Mesodermal cell (in vitro differentiated cells): ENCODE results near the gene ZNF692.

Experiments
- H3K27ac ChIP-seq: 2 replicates; pipeline ENCODE4 v1.7.0; 2013; ENCODE audit warnings: mild to moderate bottlenecking, low read depth, low read length, moderate library complexity; ENCODE audit not compliant: severe bottlenecking
- H3K36me3 ChIP-seq: 2 replicates; pipeline ENCODE4 v1.7.1; 2013; ENCODE audit warnings: mild to moderate bottlenecking, low read length, moderate library complexity; ENCODE audit not compliant: control insufficient read depth, insufficient read depth
- H3K4me1 ChIP-seq: one replicate; pipeline ENCODE4 v1.7.1; 2013; ENCODE audit warnings: mild to moderate bottlenecking, low read length; ENCODE audit not compliant: insufficient read depth, control insufficient read depth, poor library complexity, severe bottlenecking
- H3K4me3 ChIP-seq: 2 replicates; pipeline ENCODE4 v1.7.0; 2013; ENCODE audit warnings: low read length, control low read depth, mild to moderate bottlenecking; ENCODE audit not compliant: insufficient read depth, poor library complexity, severe bottlenecking; ENCODE audit errors: extremely low read depth
- H3K9me3 ChIP-seq: 2 replicates; pipeline ENCODE4 v1.7.1; 2013; ENCODE audit warnings: mild to moderate bottlenecking, low read length, moderate library complexity; ENCODE audit not compliant: control insufficient read depth
- WGBS, 2 experiments: methylation state at CpG; one replicate each; pipeline ENCODE4 v1.1.5; 2013; ENCODE audit warnings: missing lambda C conversion rate in 2 of 2; ENCODE audit not compliant: insufficient coverage in 2 of 2; 5-methylcytosine and 5-hydroxymethylcytosine counted together

Gene ZNF692

GRCh38 chr1:248824301-248824700 lies 34.6 kb downstream of the ZNF692 start:
- Histone ChIP-seq H3K36me3 (peaks cover 52% of the 10 kb centered on the region), H3K9me3 (no peaks in the 10 kb centered on the region), H3K27ac (no peak overlapping the region), H3K4me3 (no peak overlapping the region), H3K4me1 (peaks cover 42% of the 10 kb centered on the region)
- WGBS, 2 experiments = 100% methylated on average over 1 of the region's 1 CpG; no CpG with 5 or more reads in 1 of the 2 experiments

GRCh38 chr1:248823517-248824001 lies 35.3 kb downstream of the ZNF692 start:
- Histone ChIP-seq H3K27ac (no peak overlapping the region), H3K9me3 (no peaks in the 10 kb centered on the region), H3K4me1 (peaks cover 42% of the 10 kb centered on the region), H3K36me3 (peaks cover 59% of the 10 kb centered on the region), H3K4me3 (no peak overlapping the region)
- 89 to 90% methylated on average over 2 of the region's 2 CpGs for WGBS, 2 experiments

DNA sequence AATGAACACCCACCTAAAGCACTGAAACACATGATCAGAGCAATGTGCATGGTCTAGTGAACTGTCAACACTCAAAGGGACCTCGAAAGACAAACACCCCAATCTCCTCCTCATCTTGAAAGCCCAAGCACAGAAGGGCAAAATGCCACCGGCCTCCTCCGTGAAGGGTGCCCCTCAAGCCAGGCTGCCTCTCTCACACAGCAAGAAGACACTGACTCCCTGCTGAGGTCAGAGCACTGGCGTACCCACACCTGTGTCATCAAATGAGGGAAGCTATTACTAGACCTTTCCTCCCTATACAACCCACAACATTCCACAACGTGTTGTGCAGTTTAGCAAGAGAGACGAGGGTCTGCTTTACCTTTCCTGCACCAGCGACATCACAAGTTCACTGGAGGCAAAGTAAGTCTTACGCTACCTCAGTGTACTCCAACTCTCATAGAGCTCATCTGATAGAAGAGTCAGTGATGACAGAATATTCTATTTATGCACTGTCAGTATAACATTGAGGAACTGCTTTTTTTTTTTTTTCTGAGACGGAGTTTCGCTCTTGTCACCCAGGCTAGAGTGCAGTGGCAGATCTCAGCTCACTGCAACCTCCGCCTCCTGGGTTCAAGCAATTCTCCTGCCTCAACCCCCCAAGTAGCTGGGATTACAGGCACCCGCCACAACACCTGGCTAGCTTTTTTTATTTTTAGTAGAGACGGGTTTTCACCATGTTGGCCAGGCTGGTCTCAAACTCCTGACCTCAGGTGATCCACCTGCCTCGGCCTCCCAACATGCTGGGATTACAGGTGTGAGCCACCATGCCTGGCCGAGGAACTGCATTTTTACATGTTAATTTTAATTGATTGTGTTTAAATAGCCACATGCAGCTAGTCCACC lies 36.5 kb downstream of the ZNF692 start:
- Histone ChIP-seq H3K4me1 (peaks cover 39% of the 10 kb centered on the region), H3K36me3 (peaks cover 66% of the 10 kb centered on the region)

GRCh38 chr1:248821641-248822040 lies 37.2 kb downstream of the ZNF692 start:
- H3K27ac ChIP-seq = peak overlapping the region; percentile 13
- no peak overlapping the region for H3K4me3 ChIP-seq
- H3K9me3 ChIP-seq = no peaks in the 10 kb centered on the region
- peaks cover 72% of the 10 kb centered on the region for H3K36me3 ChIP-seq
- H3K4me1 ChIP-seq = peaks cover 36% of the 10 kb centered on the region
- WGBS, 2 experiments = 93% methylated on average over 6 of the region's 7 CpGs; no CpG with 5 or more reads in 1 of the 2 experiments

More for the DNA sequence above, 36.5 kb downstream of the ZNF692 start:
- no peak overlapping the region for H3K27ac ChIP-seq
- WGBS, 2 experiments = 85 to 93% methylated on average over 8 to 10 of the region's 15 CpGs
- H3K4me3 ChIP-seq = no peak overlapping the region
- H3K9me3 ChIP-seq = no peaks in the 10 kb centered on the region

DNA sequence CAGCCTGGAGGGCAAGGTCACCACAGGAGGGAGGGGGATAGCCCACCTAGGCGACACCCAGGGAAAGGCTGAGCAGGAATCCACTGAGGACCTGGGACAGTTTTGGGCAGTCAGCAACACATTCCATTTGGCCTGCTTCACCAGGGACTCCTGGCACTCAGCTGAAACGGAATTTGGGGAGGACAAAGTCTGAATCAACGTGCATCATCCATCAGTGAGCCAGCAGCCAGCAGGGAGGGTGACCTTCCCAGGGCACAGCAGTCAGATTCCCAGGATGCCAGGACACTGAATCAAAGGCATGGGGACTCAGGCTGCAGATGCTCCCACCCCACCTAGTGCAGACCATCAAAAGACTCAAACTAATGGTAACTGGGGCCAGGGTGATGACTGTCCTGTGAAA lies 37.8 kb downstream of the ZNF692 start:
- Histone ChIP-seq H3K9me3 (no peaks in the 10 kb centered on the region), H3K4me3 (no peak overlapping the region), H3K27ac (peak overlapping the region; percentile 29), H3K36me3 (peaks cover 78% of the 10 kb centered on the region), H3K4me1 (peaks cover 36% of the 10 kb centered on the region)
- WGBS, 2 experiments = 74 to 78% methylated on average over 3 of the region's 3 CpGs

DNA sequence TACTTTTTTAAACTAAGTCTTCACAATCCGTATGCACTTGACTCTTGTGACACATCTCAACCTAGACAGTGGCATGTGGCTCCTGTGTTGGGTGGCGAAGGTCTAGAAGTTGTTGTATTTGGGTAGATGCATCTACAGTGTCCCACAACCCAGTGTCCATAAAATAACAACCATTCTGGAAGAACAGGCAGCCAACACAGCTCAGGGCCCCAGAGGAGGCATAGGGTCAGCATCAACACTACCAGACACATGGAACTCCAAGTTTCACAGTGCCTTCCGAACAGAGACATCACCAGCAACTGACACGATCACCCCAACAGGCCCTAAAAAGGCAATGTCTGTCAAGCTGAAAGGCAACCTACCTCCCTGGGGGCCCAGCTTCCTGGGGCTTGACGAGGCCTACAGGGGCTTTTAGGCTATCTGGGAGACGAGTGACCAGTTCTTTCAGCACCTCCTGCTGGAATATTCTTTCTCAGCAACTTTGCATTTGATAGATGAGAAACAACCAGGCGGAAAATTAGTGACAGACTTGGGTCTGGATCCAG lies 38.8 kb downstream of the ZNF692 start:
- 97 to 100% methylated on average over 4 to 5 of the region's 7 CpGs for WGBS, 2 experiments
- peaks cover 88% of the 10 kb centered on the region for H3K36me3 ChIP-seq
- H3K9me3 ChIP-seq = no peaks in the 10 kb centered on the region
- no peak overlapping the region for H3K4me3 ChIP-seq
- peaks cover 36% of the 10 kb centered on the region for H3K4me1 ChIP-seq
- H3K27ac ChIP-seq = no peak overlapping the region

GRCh38 chr1:248818505-248819374 lies 40.1 kb downstream of the ZNF692 start:
- Histone ChIP-seq H3K27ac (no peak overlapping the region), H3K4me3 (no peak overlapping the region), H3K9me3 (no peaks in the 10 kb centered on the region), H3K4me1 (peaks cover 26% of the 10 kb centered on the region), H3K36me3 (peaks cover 90% of the 10 kb centered on the region)
- WGBS, 2 experiments = 82 to 96% methylated on average over 2 of the region's 5 CpGs

DNA sequence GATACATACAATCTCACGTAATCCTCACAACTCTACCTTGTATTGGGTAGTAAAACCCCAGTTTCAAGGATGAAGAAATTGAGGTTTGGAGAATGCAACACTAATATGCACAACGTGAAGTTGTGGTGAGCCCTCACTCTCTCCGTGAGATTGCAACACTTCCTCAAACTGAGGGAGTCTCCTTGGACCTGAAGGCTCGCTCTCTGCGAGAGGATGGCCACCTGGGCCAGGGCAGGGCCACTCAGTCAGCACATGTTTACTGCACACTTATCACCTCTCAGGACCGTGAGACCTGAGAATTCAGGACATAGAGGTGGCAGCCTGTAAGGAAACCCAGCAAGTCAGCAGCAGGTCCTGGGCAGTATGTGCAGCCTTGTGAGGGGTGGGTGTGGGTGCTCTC lies 41.8 kb downstream of the ZNF692 start:
- 93 to 94% methylated on average over 4 of the region's 6 CpGs for WGBS, 2 experiments
- H3K4me3 ChIP-seq = no peak overlapping the region
- peaks cover 88% of the 10 kb centered on the region for H3K36me3 ChIP-seq
- no peaks in the 10 kb centered on the region for H3K9me3 ChIP-seq
- H3K27ac ChIP-seq = no peak overlapping the region
- peaks cover 14% of the 10 kb centered on the region for H3K4me1 ChIP-seq

GRCh38 chr1:248816042-248816851 lies 42.6 kb downstream of the ZNF692 start:
- Histone ChIP-seq H3K27ac (no peak overlapping the region), H3K9me3 (no peaks in the 10 kb centered on the region), H3K36me3 (peaks cover 87% of the 10 kb centered on the region), H3K4me3 (no peak overlapping the region), H3K4me1 (peaks cover 7% of the 10 kb centered on the region)
- 89 to 93% methylated on average over 12 to 13 of the region's 13 CpGs for WGBS, 2 experiments
